Putamen (tissue), 1 donor: Measurements from ENCODE around the gene PPM1A.
"Not testable (repeated sequence)": the region's sequence is repeated elsewhere in the genome, so short reads cannot be mapped to it uniquely, and the experiment has no call there.

ENCODE experiments used
- DNase-seq: peaks from one replicate; pipeline ENCODE4 v3.0.0-alpha.2; 2016; ENCODE audit warnings: low spot score

Gene PPM1A

GRCh38 chr14:60266021-60266937 is 17.3 kb downstream of the PPM1A start:
- no peak for DNase-seq

- no peak for DNase-seq
These were observed 23.2 kb downstream of the PPM1A start for GRCh38 chr14:60272177-60272576.

GRCh38 chr14:60273956-60274355 is 24.9 kb downstream of the PPM1A start:
- DNase-seq: no peak

- DNase-seq: no peak
These were observed 25.4 kb downstream of the PPM1A start for GRCh38 chr14:60274448-60274847.

DNA sequence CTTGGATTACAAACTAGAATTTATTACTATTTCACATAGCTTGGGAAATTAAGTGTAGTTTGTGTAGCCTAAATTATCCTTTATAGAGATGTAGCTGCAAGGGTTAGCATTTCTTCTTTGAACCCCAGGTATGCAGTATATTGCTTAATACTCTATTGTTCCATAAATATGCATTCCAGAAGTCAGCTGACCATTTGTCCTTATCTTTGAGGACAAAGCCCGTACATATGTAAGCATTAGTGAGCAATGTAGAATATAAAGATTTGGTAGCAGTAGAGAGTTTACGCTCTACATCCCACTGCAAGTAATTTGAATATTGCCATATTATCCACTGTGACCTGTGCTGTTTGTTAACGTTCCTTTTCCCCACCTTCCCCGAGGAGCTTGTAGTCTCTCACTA is 26.9 kb downstream of the PPM1A start:
- no peak for DNase-seq

DNA sequence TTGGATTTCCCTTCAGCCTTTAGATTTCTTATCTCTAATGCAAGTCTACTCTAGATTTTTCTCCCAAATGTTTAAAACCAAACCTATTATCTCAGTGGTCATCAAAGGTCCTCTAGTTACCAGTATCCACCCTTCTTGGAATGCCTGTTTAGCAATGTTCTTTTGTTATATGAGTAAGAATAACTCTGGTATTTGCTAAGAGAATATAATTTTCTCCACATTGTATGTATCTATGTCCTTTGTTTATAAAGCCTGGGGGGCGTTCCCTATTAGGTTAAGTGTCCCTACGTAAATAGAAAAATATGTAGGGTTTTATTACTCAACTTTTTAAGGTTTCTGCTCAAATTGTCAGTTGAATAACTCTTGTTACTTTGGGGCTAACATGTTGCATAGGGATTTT is 27.3 kb downstream of the PPM1A start:
- no peak for DNase-seq

GRCh38 chr14:60277605-60278190 is 28.7 kb downstream of the PPM1A start:
- DNase-seq: no peak

DNA sequence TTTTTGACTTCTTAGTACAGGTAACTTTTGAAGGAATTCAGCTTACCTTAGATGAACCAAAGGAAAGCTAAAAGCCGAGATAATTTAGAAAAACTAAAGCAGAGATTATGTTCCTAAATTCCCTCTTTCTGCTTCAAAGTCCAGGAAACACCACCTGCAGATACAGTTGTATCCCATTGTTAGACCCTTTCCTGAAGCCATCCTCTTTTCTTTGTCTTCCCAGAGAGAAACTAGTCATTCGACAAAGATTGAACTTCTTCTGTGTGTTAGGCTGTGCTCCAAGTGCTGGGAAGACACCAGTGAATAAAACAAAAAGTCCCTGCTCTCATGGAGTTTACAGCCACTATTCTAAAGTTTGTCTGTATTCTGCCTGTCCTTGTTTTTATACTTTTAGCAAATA is 29.3 kb downstream of the PPM1A start:
- no peak for DNase-seq

- DNase-seq: no peak
These were observed 38.4 kb downstream of the PPM1A start for GRCh38 chr14:60287452-60287851.

DNA sequence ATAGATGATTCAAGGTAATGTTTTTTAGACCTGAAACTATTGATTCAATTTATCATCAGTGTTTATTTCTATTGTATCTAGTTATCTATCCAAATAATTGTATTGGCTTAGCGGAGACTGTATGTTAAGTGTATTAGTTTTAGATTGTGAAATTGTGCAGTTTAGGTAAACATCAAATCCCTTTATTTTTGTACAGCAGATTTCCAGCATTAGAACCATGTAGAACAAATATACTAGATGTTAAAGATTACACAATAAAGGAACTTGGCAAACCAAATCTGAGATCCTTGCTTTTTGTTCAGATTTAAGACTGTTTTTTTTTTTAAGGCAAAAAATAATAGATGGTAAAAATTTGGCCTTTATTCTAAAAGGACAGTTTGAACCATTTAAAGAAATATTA is 39.3 kb downstream of the PPM1A start:
- no peak for DNase-seq

DNA sequence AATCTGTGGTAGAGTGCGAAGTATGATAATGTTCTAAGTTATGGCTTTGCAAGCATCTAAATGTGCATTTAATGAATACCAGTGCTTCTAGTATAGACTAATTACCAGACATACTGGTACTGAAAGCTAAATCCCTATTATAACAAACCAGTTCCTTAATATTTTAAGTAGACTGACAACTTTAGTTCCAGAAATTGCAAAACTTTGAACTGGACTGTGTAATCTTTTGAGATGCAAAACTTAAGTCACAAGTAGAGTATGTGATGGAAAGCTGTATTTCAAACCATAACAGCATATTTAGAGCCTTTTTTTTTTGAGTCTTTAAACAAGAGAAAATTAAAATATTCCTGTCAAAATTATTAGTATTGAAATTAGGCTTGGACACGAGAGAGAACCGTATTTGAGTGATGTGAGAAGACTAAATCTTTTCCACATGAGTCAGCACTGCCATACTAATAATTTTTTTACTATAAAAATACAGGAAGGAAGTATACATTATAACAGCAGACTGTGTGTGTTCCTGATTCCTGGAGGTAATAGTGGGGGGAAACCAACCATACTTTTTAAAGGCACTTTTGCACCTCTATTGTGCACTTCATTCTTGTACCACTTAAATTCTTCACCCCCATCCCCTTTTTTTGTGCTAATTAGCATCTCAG is 45.5 kb downstream of the PPM1A start:
- no peak for DNase-seq

GRCh38 chr14:60300019-60300418 is 51.0 kb downstream of the PPM1A start:
- DNase-seq: no peak

DNA sequence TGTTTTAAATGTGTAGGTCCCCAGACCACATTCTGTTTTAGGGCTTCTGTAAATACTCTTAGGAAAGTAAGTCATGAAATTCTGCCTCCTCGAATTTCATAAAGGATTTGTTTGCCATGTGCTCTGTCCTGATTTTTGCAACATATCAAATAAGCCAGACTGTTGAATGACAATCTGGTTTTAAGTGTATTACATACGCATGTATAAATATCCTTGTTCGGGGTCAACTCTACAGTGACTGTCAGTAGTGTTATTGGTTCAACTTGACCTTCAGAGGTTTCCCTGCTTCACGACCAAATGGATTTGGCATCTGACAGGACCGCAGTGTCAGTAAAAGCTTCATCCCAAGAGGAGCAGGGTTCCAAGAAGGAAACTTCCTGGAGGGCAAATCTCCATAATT is 52.7 kb downstream of the PPM1A start:
- DNase-seq: no peak

DNA sequence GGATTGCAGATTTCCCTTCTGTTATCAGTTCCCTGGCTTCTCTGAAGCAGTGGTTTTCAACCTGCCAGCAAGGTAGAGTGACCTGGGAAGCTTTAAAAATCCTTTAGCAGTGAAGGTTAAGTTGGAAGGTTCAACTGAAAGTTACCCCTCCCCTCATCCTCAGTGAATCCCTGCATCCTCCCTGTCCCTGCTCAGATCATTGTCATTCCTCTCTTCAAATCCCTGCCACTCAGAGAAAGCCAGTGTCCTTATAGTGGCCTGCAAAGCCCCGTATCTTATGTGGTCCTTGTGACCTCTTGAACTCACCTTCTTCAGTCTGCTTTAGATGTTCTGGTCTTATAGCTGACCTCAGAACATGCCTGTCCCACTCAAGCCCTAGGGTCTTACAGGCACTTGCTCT is 53.6 kb downstream of the PPM1A start:
- DNase-seq: no peak

- DNase-seq: no peak
These were observed 54.7 kb downstream of the PPM1A start for GRCh38 chr14:60303745-60304144.

DNA sequence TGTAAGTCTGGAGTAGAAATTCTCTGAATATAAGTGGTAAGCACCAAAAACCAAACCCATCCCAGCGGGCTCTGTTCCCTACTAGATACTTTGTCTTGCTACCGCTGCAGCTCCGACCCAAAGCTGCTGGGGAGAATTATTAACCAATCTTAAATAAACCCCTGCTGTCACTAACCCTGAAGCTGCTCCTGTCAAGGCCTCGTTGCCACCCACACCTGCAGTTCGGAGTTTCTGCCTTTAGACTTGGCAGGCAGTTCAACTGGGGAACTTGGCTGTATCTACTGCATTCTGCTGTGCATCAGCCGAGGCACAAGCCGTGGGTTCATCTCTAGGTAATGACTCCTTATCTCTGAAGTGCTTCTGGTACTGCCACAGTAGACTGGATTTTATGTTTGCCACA is 55.5 kb downstream of the PPM1A start:
- peak; percentile 74 for DNase-seq

DNA sequence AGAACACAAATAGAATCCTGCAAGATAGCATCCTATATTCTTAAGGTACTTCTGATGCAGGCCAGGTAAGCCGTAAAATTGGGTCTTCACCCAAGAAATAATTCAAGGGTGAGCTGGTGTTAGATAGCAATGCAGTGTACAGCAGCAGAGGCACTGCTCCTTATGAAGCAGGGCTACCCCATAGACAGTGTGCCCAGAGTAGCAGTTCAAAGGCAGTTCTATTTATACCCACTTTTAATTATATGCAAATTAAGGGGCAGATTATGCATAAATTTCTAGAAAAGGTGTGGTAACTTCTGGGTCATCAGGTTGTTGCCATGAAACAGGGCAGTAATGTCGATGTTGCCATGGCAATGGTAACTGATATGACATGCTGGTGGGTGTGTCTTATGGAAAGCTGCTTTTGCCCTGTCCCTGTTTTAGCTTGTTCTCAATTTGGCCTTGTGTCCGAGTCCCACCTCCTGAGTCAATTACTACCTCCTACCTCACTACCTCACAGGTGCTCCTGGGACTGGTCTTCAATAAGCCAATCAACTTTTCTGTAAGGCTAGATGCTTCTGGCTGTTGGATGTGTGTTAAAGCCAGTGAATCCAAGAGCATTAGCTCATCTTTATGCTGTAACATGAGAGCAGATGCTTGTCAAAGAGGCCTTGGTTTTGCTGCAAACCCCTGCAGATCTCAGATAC is 61.0 kb downstream of the PPM1A start:
- DNase-seq: no peak

DNA sequence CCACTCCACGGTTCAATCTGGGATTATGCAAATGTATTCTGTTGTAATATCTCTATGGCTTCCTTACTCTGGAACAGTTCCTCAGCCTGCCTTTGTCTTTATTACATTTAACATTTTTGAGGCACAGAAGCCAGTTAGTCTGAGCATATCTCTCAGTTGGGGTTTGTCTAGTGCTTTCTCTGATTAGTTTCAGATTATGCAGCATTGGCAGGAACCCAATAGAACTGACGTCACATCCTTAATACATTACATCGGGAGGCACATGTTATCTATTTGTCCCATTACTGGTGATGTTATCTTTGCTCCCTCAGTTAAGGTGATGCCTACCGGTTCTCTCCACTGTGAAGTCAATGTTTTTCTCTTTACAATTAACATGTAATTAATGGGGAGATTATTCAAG is 62.4 kb downstream of the PPM1A start:
- DNase-seq: no peak

DNA sequence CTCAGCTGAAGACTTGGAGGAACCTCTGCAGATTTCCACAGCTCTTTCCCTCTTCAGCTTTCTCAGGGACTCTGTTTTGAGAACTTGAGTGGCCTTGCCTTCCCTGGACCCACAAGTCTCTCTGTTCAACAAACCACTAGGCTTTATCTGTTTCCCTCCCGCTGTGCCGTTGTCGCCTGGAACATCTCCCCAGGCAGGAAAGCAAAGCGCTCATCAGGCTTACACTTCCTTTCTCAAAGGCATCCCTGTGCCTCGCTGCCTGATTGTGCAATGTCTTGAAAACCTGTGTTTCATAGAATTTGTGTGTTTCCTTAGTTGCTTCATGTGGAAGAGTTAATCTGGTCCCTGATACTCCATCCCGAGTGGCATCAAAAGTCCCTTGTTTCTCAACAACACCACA is 64.1 kb downstream of the PPM1A start:
- DNase-seq: no peak

DNA sequence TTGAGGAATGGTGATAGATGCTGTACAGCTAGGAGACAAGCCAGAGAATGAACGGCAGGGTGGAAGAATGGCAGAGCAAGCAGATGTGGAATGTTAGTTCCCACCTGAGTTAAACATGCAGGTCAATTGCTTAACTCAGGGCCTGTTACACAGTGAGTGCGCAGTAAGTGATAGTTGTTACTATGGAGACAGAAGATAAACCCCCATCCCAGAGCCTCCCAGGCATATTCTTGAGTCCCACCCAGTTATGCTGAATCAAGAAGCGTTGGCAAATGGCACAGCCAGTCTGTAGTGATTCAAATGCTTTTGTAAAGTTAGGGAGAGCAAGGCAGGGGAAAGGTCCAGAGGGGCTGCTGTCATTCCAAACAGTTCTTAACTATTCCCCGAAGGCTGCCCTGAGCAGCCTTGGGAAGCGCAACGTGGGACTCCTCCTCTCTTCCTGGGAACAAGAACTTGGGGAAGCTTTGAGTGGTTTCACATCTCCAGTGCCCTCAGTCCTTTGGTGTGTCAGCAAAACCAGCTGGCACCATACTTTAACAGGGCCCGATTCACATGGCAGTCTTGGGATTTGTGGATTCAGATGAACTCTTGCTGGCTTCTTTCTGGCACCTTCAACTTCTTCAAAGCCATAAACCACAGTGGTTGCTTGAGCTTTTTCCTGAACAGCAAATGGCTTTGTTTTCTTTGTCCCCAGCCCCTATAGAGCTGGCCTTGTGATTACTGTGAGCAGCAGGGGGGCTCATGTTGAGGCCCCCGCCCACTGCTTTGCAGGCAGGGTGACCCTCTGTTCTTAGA is 66.4 kb downstream of the PPM1A start:
- DNase-seq: no peak

- no peak for DNase-seq
These were observed 68.6 kb downstream of the PPM1A start for GRCh38 chr14:60317609-60318008.

- not testable (repeated sequence) for DNase-seq
These were observed 71.8 kb downstream of the PPM1A start for GRCh38 chr14:60320860-60321259.
